Hematopoietic multipotent progenitor cell treated with erythropoietin and hydrocortisone succinate and interleukin-3 and kit ligand, for 8 days (in vitro differentiated cells): ENCODE results near the gene RAPGEF3.

Experiments
- DNase-seq: peaks from one replicate; pipeline ENCODE4 v3.0.0-alpha.2; 2015

The RAPGEF3 gene, protein sequence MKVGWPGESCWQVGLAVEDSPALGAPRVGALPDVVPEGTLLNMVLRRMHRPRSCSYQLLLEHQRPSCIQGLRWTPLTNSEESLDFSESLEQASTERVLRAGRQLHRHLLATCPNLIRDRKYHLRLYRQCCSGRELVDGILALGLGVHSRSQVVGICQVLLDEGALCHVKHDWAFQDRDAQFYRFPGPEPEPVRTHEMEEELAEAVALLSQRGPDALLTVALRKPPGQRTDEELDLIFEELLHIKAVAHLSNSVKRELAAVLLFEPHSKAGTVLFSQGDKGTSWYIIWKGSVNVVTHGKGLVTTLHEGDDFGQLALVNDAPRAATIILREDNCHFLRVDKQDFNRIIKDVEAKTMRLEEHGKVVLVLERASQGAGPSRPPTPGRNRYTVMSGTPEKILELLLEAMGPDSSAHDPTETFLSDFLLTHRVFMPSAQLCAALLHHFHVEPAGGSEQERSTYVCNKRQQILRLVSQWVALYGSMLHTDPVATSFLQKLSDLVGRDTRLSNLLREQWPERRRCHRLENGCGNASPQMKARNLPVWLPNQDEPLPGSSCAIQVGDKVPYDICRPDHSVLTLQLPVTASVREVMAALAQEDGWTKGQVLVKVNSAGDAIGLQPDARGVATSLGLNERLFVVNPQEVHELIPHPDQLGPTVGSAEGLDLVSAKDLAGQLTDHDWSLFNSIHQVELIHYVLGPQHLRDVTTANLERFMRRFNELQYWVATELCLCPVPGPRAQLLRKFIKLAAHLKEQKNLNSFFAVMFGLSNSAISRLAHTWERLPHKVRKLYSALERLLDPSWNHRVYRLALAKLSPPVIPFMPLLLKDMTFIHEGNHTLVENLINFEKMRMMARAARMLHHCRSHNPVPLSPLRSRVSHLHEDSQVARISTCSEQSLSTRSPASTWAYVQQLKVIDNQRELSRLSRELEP

DNA sequence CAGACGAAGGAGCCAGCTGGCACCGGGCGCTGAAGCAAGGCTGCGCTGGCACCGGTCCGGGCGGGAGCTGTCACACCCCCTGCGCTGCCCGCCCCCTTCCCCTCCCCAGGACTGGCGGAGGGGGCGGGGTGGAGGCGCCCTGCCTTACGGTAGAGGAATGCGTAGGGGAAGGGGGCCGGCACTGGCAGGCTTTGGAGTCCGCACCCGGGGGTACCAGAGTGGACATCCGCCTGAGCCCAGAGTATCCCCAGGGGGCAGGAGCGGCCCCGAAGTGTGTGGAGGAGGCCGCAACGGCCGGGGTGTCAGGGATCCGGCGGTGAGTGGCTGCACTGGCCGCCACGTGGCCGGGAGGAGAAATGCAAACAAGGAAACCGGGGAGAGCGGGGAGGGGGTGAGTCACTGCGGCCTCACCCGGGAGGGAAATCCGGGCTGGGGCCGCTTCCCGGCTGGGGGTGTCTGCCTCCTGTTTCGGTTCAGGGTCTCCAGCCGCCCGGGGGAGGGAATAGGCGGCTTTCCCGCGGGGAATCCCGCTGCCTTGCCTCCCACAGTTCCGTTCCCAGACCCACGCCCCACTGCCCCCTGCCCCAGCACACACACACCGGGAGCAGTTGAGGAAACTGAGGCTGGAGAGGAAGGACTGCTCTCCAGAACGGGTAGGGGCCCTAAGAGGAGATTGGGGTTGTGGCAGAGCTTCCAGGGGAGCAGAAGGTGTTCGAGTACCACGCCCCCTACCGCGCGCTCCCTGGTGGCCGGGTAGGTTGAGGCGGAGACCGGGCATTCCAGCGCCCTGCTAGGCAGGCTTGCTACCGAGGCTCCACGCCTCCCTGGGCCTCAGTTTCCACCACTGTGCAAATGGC, at the start of gene RAPGEF3:
RAPGEF3 (minus strand) TSS at position 47 of the 857 bp plus-strand sequence. CDS start 324 bp downstream, outside the sequence.
- peak; percentile 77 for DNase-seq

DNA sequence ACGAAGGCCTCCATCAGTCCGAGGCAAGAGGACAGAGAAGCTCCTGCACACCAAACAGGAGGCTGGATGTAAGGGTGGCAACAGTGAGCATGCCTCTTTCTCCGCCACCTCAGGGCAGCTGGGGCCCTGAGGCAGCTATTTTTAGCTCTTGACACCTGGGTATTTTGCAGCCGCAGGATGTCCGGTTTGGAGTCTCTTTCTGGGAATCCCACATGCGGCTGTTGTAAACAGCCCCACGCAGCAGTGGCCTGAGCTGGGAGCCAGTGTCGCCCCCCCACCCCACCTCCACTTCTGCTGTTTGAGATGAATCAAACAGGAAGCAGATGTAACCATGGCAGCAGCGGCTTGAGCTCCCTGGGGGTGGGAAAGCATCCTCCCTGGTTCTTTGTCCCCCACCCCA, 49.4 kb upstream of the RAPGEF3 start:
- DNase-seq, result no peak

DNA sequence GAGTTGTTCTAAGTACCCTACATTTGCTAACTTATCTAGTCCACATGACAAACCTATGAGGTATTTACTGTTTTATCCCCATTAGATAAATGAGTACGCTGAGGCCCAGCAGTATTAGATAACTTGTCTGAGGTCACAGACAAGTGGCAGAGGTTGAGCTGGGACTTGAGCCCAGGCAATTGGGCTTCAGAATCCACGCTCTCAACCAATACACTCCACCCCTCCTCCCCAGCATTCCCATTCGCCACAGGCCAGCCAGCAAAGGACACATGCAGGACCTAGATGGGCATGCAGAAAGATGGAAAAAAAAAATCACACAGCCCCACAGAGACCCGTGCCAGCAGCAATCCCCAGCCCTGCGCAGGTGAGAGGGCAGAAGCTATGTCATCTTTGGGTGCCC, 48.7 kb upstream of the RAPGEF3 start:
- peak; percentile 47 for DNase-seq

DNA sequence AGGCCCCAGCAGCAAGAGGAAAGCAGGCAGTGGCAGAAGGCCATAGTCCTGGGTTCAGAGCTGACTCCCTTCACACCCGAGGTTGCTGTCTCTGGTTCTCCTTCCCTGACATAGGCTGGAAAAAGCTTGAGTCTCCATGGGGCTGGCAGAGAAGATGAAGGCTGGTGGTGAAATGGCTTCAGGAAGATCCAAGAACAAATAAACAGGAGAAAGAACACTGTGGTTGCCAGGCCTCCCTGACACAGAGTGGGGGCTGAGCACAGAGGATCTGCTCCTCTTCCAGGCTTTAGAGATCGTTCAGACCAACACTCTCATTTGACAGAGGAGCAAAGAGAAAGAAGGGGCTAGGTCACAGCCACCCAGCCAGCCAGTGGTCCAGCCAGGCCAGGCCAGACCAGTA, 46.7 kb upstream of the RAPGEF3 start:
- no peak for DNase-seq

DNA sequence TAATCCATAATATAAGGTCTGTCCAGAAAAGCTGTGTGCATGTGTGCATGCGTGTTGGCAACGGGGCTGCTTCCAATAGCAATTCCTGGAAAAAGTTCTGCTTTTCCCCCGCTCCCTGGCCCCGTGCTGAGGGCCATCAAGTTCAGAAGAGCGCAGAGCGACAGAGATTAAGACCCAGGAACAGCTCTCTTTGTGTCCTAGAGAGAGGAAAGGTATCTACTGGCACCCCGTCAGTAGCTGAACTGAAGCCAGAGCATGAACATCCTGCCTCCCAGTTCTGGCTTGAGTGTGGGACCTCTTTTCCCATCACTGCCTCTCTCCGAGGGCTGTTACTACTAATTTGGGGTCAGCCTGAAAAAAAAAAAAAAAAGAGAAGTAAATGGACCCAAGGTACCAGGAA, 45.5 kb upstream of the RAPGEF3 start:
- no peak for DNase-seq

DNA sequence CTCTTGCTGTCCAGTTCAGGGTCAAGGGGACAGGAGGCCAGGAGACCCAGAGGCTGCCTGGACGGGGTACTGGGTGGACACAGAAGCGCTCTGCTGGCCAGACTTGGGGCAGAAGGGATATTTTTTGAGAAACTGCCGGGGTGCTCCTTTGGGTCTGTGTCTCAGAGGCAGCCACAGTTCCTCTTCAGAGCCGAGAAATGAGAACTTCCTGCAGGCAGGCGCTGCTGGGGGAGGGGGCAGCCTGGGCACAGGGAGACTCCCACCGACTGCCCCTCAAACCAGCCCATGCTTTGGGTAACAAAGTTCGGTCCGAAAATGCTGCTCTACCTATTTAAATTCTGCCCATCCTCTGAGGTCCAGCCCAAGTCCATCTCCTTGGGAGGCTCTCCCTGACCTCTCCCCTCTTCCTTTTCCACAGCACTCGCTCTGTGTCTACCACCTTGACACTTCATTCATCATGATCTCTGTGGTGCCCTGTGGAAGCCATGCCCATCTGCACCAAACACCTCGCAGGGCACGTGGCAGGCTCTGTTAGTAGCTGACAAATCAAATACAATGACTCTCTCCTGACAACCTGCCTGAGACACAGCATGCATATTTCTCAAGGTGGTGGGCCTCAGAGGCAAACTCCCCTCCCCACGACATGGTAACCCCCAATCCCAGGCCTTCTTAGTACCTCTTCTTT, 44.7 kb upstream of the RAPGEF3 start:
- no peak for DNase-seq

DNA sequence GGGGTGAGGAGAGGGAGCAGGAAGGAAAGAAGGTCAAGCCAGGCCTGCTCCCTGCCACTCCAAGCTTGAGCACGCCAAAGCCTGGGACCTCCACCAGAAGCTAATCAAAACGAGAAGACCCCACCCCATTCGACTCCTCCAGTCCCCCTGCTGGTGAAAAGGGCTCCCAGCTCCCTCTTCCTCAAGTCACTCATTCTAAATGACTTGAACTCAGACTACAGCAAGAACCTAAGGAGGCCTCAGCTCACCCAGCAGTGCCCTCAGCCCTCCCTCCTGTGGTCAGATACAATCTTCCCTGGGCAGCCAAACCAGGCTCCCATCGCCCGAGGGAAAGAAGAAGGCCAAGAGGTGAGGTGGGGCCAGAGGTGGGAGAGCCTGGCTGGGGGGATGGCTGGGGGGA, 43.6 kb upstream of the RAPGEF3 start:
- peak; percentile 51 for DNase-seq

DNA sequence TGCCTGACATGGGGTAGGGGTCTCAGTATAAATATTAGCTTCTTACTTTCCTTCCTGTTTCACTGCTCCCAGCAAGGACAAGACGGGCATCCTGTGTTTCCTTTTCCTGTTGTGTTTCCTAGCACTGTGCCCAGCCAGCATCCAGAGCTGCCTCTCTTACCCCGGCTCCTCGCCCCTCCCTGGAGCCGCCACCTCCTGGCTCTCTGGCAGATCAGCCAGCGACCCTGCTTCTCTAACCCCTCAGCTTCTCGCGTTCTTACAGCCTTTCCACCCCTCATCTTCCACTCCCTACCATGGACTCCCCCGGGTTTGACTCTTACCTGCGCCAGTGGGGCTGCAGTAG, 43.2 kb upstream of the RAPGEF3 start:
- no peak for DNase-seq

DNA sequence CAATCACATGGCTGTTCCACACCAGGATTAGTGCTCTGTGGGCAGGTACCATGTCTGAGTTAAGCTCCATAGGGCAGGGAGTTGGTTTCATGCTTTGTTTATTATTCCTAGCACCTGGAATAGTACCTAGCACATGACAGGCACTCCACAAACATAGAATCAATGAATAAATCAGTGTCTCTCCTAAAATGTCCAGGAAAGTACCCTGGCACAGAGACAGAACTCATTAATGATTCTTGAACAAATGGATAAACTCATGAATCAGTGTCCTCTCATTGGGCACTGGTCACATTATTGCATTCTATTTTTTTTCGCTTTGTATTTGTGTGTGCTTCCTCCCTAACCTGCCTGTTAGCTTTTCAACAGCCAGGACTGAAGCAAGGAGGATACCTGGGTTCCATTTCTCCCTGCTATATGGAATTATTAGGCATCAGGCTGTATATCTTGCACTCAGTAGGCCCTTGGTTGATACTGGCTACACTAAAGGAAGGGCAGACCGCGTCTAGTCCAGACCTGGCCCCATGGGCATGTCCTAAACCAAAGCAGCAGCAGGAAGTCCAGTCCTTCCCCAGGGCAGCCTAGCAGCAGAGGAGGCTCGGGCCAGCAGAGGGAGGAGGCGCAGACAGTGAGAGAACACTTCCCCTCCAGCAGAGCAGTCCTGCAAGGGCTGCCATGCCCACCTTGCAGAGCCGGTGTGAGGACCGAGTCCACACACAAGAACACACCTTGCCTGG, 42.7 kb upstream of the RAPGEF3 start:
- no peak for DNase-seq

DNA sequence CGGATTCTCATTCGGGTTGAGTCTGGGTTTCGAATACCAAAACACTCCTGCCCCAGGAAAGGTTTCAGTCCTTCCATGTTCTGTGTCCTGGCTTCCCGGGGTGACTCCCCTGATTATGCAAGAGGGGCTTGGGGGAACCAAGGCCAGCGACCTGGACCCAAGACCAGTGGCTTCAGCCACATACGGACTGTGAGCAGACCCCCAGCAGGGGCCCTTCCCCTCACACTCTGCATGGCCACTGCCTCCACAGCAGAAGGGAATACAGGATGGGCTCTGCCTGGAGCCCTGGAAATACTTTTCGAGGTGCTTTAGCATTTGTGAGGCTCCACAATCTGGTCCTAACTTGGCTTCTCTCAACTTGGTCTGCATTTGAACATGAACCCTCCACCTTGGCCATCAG, 41.9 kb upstream of the RAPGEF3 start:
- no peak for DNase-seq

DNA sequence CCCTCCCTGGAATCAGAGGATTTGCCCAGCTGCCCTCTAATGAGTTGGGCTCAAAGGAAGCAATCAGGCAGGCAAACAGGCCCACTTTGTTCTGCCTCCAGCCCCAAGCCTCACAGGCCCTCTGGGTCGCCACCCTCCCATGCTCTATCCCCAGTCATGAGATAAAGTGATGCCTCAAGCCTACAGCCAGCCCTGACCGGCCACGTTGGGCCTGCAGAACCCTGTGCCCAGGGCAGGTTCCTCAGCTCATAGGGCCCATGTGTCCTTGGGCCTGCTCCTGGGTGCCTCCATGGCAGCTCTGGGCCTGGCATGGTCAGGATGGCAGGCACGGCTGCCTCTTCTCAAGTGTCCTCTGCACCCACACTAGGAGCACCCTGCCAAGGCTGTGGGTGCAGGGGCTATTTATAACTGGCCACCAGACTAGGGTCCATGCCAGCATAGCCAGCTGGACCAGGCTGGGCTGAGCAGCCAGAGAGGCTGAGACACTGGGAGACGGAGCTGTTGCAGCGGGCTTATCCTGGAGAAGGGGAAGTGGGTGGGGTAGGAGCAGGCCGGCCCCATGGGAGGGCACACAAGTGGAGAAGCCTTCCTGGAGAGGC, 40.8 kb upstream of the RAPGEF3 start:
- DNase-seq, result no peak

DNA sequence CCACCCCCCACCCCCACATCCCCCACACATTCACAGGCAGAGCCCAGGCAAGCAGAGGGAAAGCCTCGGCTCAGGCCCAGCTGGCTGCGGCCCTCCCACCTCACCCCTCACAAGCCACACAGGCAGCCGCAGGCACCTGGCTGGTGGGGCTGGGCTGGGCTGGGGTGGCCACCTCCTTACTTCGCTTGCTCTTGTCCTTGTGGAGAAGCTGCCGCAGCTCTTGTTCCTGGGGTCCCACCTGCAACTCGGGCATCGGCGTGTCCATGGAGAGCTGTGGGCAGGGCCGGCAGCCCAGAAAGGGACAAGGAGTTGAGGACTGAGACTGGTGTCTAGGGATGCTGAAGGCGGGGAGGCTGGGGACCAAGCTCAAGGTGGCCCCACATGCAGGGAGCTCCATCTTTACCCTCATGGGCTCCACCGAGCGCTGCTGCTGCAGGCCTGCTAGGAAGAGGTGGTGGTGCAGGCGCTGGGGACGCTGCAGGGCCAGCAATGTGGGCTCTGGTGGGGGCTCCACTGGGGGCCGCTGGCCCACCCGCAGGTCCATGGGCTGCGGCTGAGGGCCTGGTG, 39.8 kb upstream of the RAPGEF3 start:
- DNase-seq, result no peak

DNA sequence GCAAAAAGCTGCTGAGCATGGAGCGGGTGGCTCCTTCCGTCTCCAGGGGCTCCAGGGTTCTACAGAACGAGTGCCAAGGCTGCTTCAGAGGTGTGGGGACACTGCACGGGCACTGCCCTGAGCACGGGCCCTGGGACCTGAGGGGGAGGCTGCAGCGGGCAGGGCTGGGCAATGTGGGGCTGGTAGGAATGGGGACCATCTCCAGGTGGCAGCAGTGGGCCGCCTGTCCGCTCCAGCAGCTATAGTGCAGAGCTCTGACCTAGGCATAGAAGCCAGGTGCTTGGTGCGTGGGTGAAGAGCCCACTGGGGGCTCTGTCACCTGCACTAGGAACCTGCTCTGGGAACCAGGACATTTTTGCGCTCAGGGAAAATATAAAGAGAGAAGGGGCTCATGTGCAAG, 38.8 kb upstream of the RAPGEF3 start:
- DNase-seq, result no peak

DNA sequence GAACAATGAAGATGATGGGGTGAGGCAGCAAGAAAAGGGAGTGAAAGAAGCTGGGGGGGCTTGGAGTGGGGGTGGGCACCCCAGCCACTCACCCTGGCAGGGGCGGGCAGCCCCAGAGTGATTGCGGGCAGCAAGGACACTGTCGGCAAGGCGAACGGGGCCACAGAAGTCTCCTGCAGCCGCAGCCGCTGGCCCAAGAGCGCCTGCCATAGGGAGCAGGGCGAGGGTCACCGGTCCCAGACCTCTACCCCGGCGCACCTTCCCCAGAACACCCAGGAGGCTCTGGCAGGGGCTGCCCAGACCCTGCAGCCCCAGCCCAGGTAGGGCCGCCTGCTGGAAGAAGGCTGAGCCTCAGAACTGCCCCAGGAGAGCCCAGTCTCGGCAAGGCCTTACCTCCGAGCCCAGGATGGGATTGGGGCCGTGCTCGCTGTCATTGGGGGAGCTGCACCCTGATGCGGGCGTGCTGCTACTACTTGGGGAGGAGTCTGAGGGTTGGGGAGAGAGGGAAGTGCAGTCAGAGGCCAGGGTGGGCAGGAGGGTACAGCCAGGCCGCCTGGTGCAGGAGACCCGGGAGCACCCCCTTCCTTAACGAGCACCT, 37.2 kb upstream of the RAPGEF3 start:
- no peak for DNase-seq

DNA sequence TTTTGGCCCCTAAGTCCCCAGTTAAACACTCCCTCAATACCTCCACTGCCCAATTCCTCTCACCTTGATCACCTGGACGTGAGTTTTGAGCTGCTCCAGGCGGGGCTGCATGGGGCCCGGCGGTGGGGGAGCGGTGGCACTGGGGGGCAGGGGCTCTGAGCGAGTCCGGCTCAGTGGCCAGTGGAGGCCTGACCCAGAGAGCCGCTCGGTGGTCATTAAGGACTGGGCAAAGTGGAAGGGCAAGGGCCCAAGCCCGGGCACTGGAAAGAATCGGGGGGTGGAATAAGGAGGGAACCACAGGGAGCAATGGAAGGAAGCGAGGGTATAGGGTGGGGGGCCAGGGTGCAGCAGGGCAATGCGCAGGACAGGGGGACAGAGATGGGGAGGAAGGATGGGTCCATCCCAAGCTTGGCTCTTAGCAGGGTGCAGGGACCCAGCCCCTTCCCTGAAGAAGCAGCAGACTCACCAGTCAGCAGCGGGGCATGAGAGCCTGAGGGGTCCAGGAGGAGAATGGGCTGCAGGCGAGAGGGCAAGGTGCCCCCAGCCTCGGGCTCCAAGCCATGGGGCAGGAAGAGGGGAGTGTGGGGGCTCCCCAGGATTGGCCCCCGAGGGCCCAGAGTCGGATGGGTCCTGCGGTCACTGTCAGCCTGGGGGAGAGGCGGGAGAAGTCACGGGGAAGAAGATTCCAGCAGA, 36.6 kb upstream of the RAPGEF3 start:
- no peak for DNase-seq

DNA sequence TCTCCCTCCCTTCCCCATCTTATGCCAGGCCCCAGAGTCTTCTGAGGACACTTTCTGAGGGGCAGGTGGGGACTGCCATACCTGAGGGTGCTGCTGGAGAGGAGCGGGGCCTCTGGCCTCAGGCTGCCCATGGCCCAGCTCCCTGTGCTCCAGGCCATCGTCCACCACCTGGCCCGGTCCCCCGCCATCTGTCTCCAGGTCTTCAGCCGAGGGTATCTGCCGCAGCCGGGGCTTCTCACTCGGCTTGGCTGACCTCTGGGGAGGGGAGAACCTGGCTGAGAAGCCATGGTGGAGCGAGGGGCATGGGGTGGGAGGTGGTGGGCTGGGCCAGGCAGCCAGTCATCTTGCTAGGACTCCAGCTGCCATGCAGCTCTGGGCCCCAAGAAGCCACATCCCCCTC, 36.0 kb upstream of the RAPGEF3 start:
- DNase-seq, result no peak

DNA sequence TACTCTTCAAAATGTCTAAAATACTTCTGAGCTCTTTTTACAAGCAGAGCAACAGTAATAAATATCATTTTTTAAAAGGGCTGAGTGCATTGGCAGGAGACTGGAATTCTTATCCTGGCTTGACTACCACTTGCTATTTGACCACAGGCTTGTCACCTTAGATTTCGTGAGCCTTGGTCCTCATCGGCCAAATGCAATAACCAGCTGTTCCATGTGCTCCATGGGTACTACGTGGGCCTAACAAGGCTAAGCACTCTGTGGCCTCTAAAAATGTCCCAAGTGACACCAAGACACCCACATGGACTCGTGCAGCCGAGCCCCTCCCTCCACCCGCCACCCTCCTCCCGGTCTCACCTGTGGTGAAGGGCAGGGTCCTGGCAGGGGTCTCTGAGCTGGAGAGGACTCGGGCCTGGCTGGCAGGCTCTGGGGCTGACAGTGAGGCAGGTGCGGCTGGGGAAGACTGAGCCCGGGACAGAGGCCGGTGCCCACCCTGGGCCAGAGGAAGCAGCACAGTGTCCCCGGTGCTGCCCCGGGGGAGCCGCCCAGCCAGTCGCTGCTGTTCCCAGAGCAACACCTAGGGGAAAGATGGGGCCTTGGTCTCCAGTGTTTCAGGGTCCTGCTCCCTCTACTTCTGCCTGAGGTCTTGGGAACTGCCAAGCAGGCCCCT, 34.5 kb upstream of the RAPGEF3 start:
- DNase-seq, result no peak

DNA sequence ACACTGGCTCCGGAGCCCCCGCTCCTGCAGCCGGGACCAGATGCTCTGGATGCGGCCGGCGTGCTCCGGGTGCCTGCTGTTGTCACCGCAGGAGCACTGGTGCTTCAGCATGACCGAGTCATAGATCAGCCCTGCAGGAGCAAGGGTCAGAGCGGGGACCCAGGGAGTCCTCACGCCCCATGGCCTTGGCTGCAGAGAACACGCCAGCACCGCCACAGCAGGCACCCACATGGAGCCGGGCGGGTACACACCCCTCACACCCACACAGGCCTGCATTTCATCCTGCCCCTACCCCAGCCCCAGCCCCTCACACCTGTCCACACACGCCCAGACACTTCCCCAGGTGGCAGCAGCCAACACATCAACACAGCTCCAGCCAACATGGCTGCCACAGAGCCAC, 33.2 kb upstream of the RAPGEF3 start:
- DNase-seq, result no peak

DNA sequence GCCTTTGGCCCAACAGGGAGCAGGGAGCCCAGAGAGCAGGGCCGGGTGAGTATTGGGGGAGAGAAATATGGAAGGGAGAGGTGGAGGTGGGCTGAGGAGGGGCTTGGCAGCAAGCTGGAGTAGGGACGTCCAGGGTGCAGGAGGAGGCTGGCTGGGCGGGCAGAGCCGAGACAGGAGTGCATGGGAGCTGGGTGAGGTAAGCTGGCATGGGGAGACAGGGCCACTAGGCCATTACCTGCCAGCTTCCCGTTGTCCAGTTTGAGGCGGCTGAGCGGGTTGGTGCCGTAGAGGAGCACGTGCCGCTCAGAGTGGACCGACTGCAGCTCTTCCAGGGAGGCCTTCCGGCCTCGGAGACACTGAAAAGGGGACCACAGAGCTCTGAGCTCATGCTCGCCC, 32.7 kb upstream of the RAPGEF3 start:
- DNase-seq, result no peak
